HL-60 (cell line): ENCODE data around the gene CACNG6.

ENCODE experiments used
- GABPA ChIP-seq: IDR thresholded peaks from 2 replicates; pipeline ENCODE4 v1.6.1; 2012; ENCODE audit warnings: low read depth
- POLR2AphosphoS5 ChIP-seq: IDR thresholded peaks from 2 replicates; pipeline ENCODE4 v1.6.1; 2012; ENCODE audit warnings: low read depth
- TF ChIP-seq, protein P1 (sequence below): IDR thresholded peaks from one replicate; pipeline ENCODE4 v1.5.1; 2011; ENCODE audit warnings: low read length, control low read depth, inconsistent platforms; ENCODE audit not compliant: insufficient read depth

DNA sequence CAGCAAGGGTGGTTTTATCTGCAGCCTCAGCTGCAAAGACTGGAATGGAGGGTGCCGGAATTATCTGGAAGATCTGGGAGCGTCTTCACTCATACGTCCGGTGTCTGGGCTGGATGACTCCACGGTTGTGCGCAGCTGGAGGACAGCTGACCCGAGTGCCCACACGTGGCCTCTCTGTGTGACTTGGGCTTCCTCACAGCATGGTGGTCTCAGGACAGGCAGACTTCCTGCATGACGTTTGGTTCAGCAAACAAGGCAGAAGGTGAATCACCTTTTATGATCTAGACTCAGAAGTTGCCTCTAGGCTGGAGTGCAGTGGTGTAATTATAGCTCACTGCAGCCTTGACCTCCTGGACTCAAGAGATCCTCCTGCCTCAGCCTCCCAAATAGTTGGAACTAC, 33.2 kb downstream of the CACNG6 start:
- TF ChIP-seq, protein P1, sequence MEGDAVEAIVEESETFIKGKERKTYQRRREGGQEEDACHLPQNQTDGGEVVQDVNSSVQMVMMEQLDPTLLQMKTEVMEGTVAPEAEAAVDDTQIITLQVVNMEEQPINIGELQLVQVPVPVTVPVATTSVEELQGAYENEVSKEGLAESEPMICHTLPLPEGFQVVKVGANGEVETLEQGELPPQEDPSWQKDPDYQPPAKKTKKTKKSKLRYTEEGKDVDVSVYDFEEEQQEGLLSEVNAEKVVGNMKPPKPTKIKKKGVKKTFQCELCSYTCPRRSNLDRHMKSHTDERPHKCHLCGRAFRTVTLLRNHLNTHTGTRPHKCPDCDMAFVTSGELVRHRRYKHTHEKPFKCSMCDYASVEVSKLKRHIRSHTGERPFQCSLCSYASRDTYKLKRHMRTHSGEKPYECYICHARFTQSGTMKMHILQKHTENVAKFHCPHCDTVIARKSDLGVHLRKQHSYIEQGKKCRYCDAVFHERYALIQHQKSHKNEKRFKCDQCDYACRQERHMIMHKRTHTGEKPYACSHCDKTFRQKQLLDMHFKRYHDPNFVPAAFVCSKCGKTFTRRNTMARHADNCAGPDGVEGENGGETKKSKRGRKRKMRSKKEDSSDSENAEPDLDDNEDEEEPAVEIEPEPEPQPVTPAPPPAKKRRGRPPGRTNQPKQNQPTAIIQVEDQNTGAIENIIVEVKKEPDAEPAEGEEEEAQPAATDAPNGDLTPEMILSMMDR = no peak
- TF ChIP-seq GABPA (no peak), POLR2AphosphoS5 (no peak)
